ENCODE data around the gene BAG3.
"Not testable (repeated sequence)": the region's sequence is repeated elsewhere in the genome, so short reads cannot be mapped to it uniquely, and the experiment has no call there.

Gene BAG3

GRCh38 chr10:119613741-119614140 is 37.4 kb upstream of the BAG3 start:
- TF ChIP-seq, protein P1, sequence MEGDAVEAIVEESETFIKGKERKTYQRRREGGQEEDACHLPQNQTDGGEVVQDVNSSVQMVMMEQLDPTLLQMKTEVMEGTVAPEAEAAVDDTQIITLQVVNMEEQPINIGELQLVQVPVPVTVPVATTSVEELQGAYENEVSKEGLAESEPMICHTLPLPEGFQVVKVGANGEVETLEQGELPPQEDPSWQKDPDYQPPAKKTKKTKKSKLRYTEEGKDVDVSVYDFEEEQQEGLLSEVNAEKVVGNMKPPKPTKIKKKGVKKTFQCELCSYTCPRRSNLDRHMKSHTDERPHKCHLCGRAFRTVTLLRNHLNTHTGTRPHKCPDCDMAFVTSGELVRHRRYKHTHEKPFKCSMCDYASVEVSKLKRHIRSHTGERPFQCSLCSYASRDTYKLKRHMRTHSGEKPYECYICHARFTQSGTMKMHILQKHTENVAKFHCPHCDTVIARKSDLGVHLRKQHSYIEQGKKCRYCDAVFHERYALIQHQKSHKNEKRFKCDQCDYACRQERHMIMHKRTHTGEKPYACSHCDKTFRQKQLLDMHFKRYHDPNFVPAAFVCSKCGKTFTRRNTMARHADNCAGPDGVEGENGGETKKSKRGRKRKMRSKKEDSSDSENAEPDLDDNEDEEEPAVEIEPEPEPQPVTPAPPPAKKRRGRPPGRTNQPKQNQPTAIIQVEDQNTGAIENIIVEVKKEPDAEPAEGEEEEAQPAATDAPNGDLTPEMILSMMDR (IDR thresholded peaks at IDR 0.05; ENCODE audit: borderline replicate concordance, insufficient read depth, low read depth, low read length), result no peak
- no peak overlapping the region for H3K4me3 ChIP-seq (ENCODE audit: low read depth, low read length)

DNA sequence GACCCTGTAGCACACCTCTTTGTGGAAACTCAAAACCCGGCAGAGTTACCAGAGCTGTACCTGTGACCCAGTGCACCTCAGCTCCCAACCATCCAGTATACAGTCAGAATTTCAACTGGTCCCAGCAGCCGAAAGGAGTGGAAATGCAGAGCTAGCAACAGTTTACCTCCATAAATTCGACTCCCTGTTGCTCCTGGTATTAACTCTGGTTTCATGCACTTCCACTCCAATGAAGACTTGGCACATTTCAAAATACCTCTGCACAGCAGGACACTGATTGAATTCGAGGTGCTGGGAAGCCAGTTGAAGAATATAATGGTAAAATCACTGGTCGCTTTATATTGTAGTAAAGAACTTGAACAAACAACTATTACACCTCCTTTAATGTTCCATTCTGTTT is 36.5 kb upstream of the BAG3 start:
- no peak overlapping the region for H3K4me3 ChIP-seq (ENCODE audit: low read depth, low read length)
- TF ChIP-seq, protein P1 (IDR thresholded peaks at IDR 0.05; ENCODE audit: borderline replicate concordance, insufficient read depth, low read depth, low read length), result no peak

DNA sequence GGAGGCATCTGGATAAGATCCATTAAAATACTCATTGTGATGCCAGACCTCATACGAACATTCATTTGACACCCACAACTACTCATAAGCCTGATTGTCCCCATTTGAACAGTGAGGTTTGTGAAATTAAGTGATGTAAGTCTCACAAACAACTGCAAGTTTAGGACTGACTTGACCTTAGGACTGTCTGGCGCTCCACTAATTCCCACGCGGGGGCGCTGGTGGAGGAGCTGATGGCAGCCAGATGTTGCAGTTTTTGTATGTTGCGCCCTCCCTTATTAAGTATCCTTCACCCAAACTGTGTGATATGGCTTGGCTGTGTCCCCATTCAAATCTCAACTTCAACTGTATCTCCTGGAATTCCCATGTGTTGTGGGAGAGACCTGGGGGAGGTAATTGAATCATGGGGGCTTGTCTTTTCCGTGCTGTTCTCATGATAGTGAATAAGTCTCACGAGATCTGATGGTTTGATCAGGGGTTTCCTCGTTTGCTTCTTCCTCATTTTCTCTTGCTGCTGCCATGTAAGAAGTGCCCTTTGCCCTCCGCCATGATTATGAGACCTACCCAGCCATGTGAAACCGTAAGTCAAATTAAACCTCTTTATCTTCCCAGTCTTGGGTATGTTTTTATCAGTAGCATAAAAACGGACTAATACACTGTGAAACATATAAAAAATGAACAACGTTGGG is 34.2 kb upstream of the BAG3 start:
- TF ChIP-seq, protein P1 (IDR thresholded peaks at IDR 0.05; ENCODE audit: borderline replicate concordance, insufficient read depth, low read depth, low read length), result no peak
- no peak overlapping the region for H3K4me3 ChIP-seq (ENCODE audit: low read depth, low read length)

DNA sequence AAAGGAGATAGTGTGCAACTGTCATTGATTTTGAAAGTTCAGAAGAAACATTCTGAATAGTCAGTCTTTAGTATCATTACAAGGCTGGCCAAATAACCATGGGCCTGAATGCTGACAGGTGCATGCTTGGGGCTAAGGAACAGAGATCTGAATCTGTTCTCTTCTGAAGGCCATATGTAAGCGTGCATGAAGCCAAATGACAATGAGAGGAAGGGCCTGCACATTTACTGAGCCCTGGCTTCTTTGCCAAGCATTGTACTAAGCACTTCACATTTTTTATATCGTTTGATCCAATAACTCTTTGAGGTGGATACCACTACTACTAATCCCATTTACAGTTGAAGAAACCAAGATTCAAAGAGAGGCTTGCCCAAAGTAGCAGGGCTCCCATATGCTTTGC is 32.0 kb upstream of the BAG3 start:
- no peak overlapping the region for H3K4me3 ChIP-seq (ENCODE audit: low read depth, low read length)
- TF ChIP-seq, protein P1 (IDR thresholded peaks at IDR 0.05; ENCODE audit: borderline replicate concordance, insufficient read depth, low read depth, low read length), result no peak

- not testable (repeated sequence) for H3K4me3 ChIP-seq (ENCODE audit: low read depth, low read length)
These were observed 31.4 kb upstream of the BAG3 start for GRCh38 chr10:119619811-119620210.

DNA sequence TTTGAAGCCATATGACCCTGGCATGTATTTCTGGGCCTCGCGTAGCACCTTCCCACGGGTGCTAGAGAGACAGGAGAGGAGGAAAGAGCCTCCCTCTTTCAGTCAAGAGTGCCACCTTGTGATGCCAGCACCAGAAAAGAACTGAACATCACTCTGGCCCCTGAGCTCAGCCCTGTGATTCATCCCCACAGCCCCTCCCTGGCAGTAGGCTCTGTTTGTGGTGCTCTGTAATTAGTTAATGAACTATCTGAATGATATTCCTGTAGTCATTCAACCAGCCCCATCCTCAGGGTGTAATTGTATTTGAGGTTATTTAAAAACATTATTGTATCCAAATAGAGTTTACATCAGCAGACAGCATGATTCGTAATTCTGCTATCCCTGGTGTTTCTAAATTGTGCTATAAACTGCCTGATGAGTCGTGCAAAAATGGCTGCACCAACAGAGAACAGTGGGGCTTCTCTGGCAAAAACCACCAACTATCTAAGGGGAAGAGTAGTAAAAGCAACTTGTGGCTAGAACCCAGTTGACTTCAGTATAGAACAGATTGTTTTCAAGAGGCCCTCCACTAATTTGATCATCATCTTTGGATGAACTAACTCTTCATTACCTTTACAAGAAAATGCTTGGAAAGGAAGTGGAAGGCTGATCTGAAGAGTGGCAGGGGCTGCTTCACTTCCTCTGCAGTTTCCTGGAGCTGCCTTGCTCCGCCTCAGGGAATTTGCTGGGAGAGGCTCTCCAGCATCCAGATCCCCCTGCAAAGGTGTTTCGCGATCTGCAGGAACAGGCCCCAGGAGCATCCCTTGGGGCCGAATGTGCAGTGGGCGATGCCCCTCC is 30.7 kb upstream of the BAG3 start:
- H3K4me3 ChIP-seq (ENCODE audit: low read depth, low read length), result no peak overlapping the region
- TF ChIP-seq, protein P1 (IDR thresholded peaks at IDR 0.05; ENCODE audit: borderline replicate concordance, insufficient read depth, low read depth, low read length), result no peak

GRCh38 chr10:119621078-119621384 is 30.1 kb upstream of the BAG3 start:
- TF ChIP-seq, protein P1 (IDR thresholded peaks at IDR 0.05; ENCODE audit: borderline replicate concordance, insufficient read depth, low read depth, low read length), result no peak
- no peak overlapping the region for H3K4me3 ChIP-seq (ENCODE audit: low read depth, low read length)
